ENCODE measurements around the gene DNAJB9. TPM values are rescaled to one million over a fixed set of nuclear protein-coding genes. Genes with fewer than 3 reads are reported as not detected.

DNAJB9 gene
- total and polyA plus RNA-seq, 10 of the 15 experiments (the other 5 are each of a cell fraction or from before 2014, with no cell fraction given) = 4.5 to 20.9 (median 8.8) TPM

- H4K20me1 ChIP-seq (ENCODE audit: control insufficient read depth, insufficient read depth) = no peaks in the 10 kb centered on the region
- no peak overlapping the region for H2AFZ ChIP-seq (ENCODE audit: control insufficient read depth, low read depth, low read length)
- no peak for ATAC-seq
- no peaks in the 10 kb centered on the region for H3K9me3 ChIP-seq (replicated peaks; ENCODE audit: control insufficient read depth, insufficient read depth, low read length)
- POLR2A ChIA-PET = interaction anchor here (0.6 to 0.7 kb wide), 2 partner anchors 18 to 63 kb away, joined by 3 to 4 read pairs; no protein-coding TSS in a partner anchor
- BruUV-seq (replicated peaks) = no TSS peak
- intact Hi-C loops (cut with micrococcal nuclease; ENCODE audit: unreplicated experiment) (no loop called here), in situ Hi-C loops (cut with MboI) (no loop called here)
- H3K4me2 ChIP-seq (ENCODE audit: control insufficient read depth, insufficient read depth) = no peak overlapping the region
- H3K27ac ChIP-seq (ENCODE audit: control insufficient read depth, insufficient read depth) = no peak overlapping the region
- RAD21 ChIA-PET (ENCODE audit: unreplicated experiment) = no interaction called here
- H3K9ac ChIP-seq (ENCODE audit: control insufficient read depth, insufficient read depth, low read length) = no peak overlapping the region
- FAIRE-seq = no peak
- no peak for DNase-seq (ENCODE audit: low read depth, low spot score)
- no peaks in the 10 kb centered on the region for H3K79me2 ChIP-seq (ENCODE audit: control insufficient read depth, insufficient read depth, low read length)
- no peaks in the 10 kb centered on the region for H3K27me3 ChIP-seq (replicated peaks in 1 of 2; ENCODE audit: control insufficient read depth in 2 of 2, insufficient read depth in 2 of 2, low read length in 1 of 2)
- SMC1A ChIA-PET (ENCODE audit: uncharacterized antibody, unreplicated experiment) = no interaction called here
- no peaks in the 10 kb centered on the region for H3K36me3 ChIP-seq (ENCODE audit: control insufficient read depth in 2 of 2, insufficient read depth in 2 of 2, low read length in 1 of 2)
- H3K4me3 ChIP-seq = no peak overlapping the region
- no peaks in the 10 kb centered on the region for H3K4me1 ChIP-seq (ENCODE audit: control insufficient read depth, insufficient read depth, low read length)
- CTCF ChIA-PET = no interaction called here
- no peak for TF ChIP-seq SUPT20H (IDR thresholded peaks at IDR 0.05; ENCODE audit: borderline replicate concordance, control insufficient read depth, low read depth, low read length)
Observed at GRCh38 chr7:108589199-108589598, 19.5 kb downstream of the DNAJB9 start.

- intact Hi-C loops (cut with micrococcal nuclease; ENCODE audit: unreplicated experiment) = no loop called here
- no peak for FAIRE-seq
- POLR2A ChIA-PET = no interaction called here
- TF ChIP-seq REST (IDR thresholded peaks at IDR 0.05; ENCODE audit: low read depth, low read length) = no peak
- TF ChIP-seq FOS (IDR thresholded peaks at IDR 0.05; ENCODE audit: borderline replicate concordance, extremely low read depth, insufficient read length) = no peak
- no peak for TF ChIP-seq ESRRA (IDR thresholded peaks at IDR 0.05; ENCODE audit: low read length)
- TF ChIP-seq MAX (IDR thresholded peaks at IDR 0.05; ENCODE audit: low read depth, low read length) = no peak
- no peak for TF ChIP-seq CHD1 (IDR thresholded peaks at IDR 0.05; ENCODE audit: low read depth, low read length)
- no peak for TF ChIP-seq ZBED1 (IDR thresholded peaks at IDR 0.05; ENCODE audit: borderline replicate concordance)
- TF ChIP-seq WRNIP1 (IDR thresholded peaks at IDR 0.05; ENCODE audit: borderline replicate concordance, low read depth, low read length) = no peak
- no peak for TF ChIP-seq LARP7 (IDR thresholded peaks at IDR 0.05)
- no peak for TF ChIP-seq CEBPB (IDR thresholded peaks at IDR 0.05; ENCODE audit: borderline replicate concordance in 1 of 2, low read depth in 2 of 2, low read length in 2 of 2)
- no peak for TF ChIP-seq CREM (IDR thresholded peaks at IDR 0.05; ENCODE audit: low read depth)
- no peak for TF ChIP-seq ATF2 (IDR thresholded peaks at IDR 0.05; ENCODE audit: low read length)
Observed at GRCh38 chr7:108589874-108590273, 20.2 kb downstream of the DNAJB9 start.

More at GRCh38 chr7:108589874-108590273, 20.2 kb downstream of the DNAJB9 start:
- Histone ChIP-seq H3K36me3 (ENCODE audit: control insufficient read depth in 2 of 2, insufficient read depth in 2 of 2, low read length in 1 of 2) (no peaks in the 10 kb centered on the region), H3K4me3 (no peak overlapping the region), H4K20me1 (ENCODE audit: control insufficient read depth, insufficient read depth) (no peaks in the 10 kb centered on the region), H3K4me1 (ENCODE audit: control insufficient read depth, insufficient read depth, low read length) (no peaks in the 10 kb centered on the region), H3K9me3 (replicated peaks; ENCODE audit: control insufficient read depth, insufficient read depth, low read length) (no peaks in the 10 kb centered on the region), H3K4me2 (ENCODE audit: control insufficient read depth, insufficient read depth) (no peak overlapping the region), H3K27ac (ENCODE audit: control insufficient read depth, insufficient read depth) (no peak overlapping the region), H2AFZ (ENCODE audit: control insufficient read depth, low read depth, low read length) (no peak overlapping the region), H3K9ac (ENCODE audit: control insufficient read depth, insufficient read depth, low read length) (no peak overlapping the region), H3K27me3 (replicated peaks in 1 of 2; ENCODE audit: control insufficient read depth in 2 of 2, insufficient read depth in 2 of 2, low read length in 1 of 2) (no peaks in the 10 kb centered on the region), H3K79me2 (ENCODE audit: control insufficient read depth, insufficient read depth, low read length) (no peaks in the 10 kb centered on the region)
- ATAC-seq = no peak; the same call in 2 of the 3 replicates
- ChIA-PET RAD21 (ENCODE audit: unreplicated experiment) (no interaction called here), SMC1A (ENCODE audit: uncharacterized antibody, unreplicated experiment) (no interaction called here), CTCF (interaction anchor here (1.0 kb wide), 1 partner anchor 16 kb away, joined by 3 read pairs; no protein-coding TSS in a partner anchor)
- no peak for DNase-seq (ENCODE audit: low read depth, low spot score)
- BruUV-seq (replicated peaks) = no TSS peak
- 36% methylated on average over 1 of the region's 1 CpG for WGBS (ENCODE audit: insufficient coverage, insufficient replicate concordance, low lambda C conversion rate, missing lambda C conversion rate)
- in situ Hi-C loops (cut with MboI) = no loop called here
